Measurements from ENCODE around the gene TBC1D16.
A peak's percentile ranks its signal among the peaks of the same experiment; 100 is the strongest.

TBC1D16 gene

DNA sequence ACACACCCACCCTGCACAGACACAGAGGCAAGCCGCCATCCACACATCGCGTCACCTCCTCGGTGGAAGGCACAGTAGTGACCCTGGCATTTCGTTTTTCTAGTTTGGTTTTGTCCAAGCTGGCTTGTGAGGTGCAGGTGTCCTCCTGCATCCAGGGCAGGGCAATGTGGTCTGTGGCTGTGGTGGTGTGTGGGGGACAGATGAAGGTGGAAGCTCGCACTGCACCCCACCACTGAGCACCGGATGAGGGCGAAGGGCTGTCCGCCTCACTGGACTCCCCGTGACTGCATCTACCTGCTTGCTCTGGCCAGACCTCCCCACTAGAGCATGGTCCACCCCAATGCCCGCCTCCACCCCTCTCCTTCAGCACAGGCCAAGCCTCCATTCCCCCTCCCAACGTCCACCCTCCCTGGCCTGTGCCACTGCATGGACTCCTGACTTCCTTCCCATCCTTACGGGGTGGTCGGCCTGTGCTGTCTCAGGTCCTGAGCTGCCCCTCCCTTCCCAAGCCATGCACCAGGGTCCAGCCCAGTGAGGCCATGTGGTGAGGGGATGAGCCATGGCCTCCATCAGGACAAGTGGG lies 117.7 kb downstream of the TBC1D16 start:
- TF ChIP-seq, protein P1, sequence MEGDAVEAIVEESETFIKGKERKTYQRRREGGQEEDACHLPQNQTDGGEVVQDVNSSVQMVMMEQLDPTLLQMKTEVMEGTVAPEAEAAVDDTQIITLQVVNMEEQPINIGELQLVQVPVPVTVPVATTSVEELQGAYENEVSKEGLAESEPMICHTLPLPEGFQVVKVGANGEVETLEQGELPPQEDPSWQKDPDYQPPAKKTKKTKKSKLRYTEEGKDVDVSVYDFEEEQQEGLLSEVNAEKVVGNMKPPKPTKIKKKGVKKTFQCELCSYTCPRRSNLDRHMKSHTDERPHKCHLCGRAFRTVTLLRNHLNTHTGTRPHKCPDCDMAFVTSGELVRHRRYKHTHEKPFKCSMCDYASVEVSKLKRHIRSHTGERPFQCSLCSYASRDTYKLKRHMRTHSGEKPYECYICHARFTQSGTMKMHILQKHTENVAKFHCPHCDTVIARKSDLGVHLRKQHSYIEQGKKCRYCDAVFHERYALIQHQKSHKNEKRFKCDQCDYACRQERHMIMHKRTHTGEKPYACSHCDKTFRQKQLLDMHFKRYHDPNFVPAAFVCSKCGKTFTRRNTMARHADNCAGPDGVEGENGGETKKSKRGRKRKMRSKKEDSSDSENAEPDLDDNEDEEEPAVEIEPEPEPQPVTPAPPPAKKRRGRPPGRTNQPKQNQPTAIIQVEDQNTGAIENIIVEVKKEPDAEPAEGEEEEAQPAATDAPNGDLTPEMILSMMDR (IDR thresholded peaks at IDR 0.05; ENCODE audit: control extremely low read depth, extremely low read depth, low read depth, missing control alignments), result no peak
- POLR2A ChIA-PET, result no interaction called here
- no peak for DNase-seq (ENCODE audit: extremely low spot score)
- CTCF ChIA-PET, result no interaction called here

- POLR2A ChIA-PET, result no interaction called here
- TF ChIP-seq, protein P1 (IDR thresholded peaks at IDR 0.05; ENCODE audit: control extremely low read depth, extremely low read depth, low read depth, missing control alignments), result no peak
- CTCF ChIA-PET, result interaction anchor here (1.1 to 2.0 kb wide), 3 partner anchors 71 to 208 kb away, joined by 3 to 4 read pairs (median 4); no protein-coding TSS in a partner anchor
- no peak for DNase-seq (ENCODE audit: extremely low spot score)
Observed at GRCh38 chr17:79916991-79917901, 118.4 kb downstream of the TBC1D16 start.

- CTCF ChIA-PET, result interaction anchor here (1.0 to 2.0 kb wide), 6 partner anchors 70 to 208 kb away, joined by 3 to 6 read pairs (median 4); no protein-coding TSS in a partner anchor
- TF ChIP-seq, protein P1 (IDR thresholded peaks at IDR 0.05; ENCODE audit: control extremely low read depth, extremely low read depth, low read depth, missing control alignments), result no peak
- DNase-seq (ENCODE audit: extremely low spot score), result no peak
- POLR2A ChIA-PET, result no interaction called here
Observed at GRCh38 chr17:79916506-79916905, 119.2 kb downstream of the TBC1D16 start.

DNA sequence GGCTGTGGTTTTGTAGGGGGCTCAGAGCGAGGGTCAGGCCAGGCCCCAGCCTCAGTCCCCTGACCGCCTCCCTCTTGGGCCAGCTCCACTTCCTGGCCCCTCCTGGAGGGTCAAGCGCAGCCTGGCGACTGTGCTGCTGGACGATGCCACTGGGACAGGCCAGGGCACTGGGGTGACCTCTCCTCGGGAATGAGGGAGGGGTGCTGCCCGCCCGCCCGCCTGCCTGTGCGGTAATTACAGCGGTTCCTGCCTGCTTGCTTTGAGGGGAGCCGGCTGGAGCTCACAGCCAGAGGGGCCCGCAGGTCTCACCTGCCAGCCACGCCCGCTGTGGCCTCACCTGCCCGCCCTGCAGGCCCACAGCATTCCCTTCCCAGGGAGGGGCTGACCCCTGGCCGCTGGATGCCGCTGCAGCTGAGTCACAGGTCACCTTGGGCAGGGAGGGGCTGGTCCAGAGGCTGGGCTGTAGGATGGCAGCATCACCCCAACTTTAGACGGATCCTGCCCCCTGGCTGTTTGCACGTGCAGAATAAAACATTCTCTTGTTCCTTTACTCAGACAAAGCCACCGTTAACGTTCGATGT lies 119.7 kb downstream of the TBC1D16 start:
- ChIA-PET CTCF (interaction anchor here (1.0 to 2.0 kb wide), 8 partner anchors 35 to 173 kb away, joined by 3 to 6 read pairs (median 4); no protein-coding TSS in a partner anchor), POLR2A (no interaction called here)
- DNase-seq (ENCODE audit: extremely low spot score), result no peak
- TF ChIP-seq, protein P1 (IDR thresholded peaks at IDR 0.05; ENCODE audit: control extremely low read depth, extremely low read depth, low read depth, missing control alignments), result peak; percentile 29

GRCh38 chr17:79914813-79915740 lies 120.6 kb downstream of the TBC1D16 start:
- TF ChIP-seq, protein P1 (IDR thresholded peaks at IDR 0.05; ENCODE audit: control extremely low read depth, extremely low read depth, low read depth, missing control alignments), result no peak
- ChIA-PET POLR2A (no interaction called here), CTCF (interaction anchor here (1.0 to 2.0 kb wide), 7 partner anchors 35 to 172 kb away, joined by 3 to 6 read pairs (median 4); no protein-coding TSS in a partner anchor)
- no peak for DNase-seq (ENCODE audit: extremely low spot score)
